ENCODE results near the gene HOXA4. TPM values are rescaled to one million over a fixed set of nuclear protein-coding genes. Genes with fewer than 3 reads are reported as not detected.

Gene HOXA4
- total RNA-seq, 1 experiment from 2014 or later: 4.8 TPM

DNA sequence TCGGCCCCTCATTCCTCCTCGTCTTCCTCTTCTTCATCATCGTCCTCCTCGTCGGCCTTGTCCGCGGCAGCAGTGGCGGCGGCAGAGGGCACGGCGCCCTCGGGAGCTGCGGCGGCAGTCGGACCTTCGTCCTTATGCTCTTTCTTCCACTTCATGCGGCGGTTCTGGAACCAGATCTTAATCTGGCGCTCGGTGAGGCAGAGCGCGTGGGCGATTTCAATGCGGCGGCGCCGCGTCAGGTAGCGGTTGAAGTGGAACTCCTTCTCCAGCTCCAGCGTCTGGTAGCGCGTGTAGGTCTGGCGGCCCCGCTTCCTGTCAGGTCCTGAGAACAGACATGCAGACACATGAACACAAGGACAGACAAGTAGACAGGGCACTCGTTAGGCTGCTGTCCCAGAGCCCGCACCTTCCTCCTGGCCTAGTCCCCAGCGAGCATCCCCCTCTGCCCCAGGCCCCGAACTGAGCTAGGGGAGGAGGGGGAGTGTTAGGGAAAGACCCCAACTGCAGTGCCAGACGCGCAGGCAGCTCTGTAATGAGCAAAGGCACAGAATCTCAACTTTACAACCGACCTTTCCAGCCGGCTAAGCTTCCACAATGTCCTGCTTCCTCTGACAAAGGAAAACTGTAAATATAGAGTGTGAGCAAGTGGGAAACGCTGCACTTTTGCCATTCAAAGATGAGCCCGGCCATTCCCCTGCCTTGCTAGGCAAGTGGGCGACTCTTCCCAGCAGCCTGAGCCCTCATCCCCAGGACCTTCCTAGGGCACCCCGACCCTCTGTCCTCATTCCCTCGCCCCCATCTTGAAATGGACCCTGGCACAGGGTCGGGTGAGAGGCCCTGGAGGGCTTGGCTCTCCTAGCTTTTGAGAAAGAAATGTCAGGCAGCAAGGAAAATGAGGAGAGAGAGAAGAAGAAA, 24.6 kb upstream of the HOXA4 start:
- Histone ChIP-seq H3K9me3 (no peaks in the 10 kb centered on the region), H3K4me3 (ENCODE audit: low read depth, low read length) (peak overlapping the region; percentile 49), H3K36me3 (ENCODE audit: control insufficient read depth, insufficient read depth, low read length) (no peaks in the 10 kb centered on the region; the same call in 1 of the 2 replicates), H3K4me1 (peaks cover 6% of the 10 kb centered on the region), H3K27me3 (replicated peaks; ENCODE audit: control insufficient read depth, insufficient read depth, low read length) (no peaks in the 10 kb centered on the region)
- peak in 1 of 2 experiments; percentile 27 for DNase-seq
- intact Hi-C loops (cut with micrococcal nuclease; ENCODE audit: unreplicated experiment): no loop called here
- peak overlapping the region; percentile 93 for H3K27ac Mint-ChIP-seq (ENCODE audit: unreplicated experiment)
- peaks cover 7% of the 10 kb centered on the region for H3K4me1 Mint-ChIP-seq (ENCODE audit: low read depth, unreplicated experiment)
- H3K36me3 Mint-ChIP-seq (ENCODE audit: insufficient read depth, unreplicated experiment): peaks cover 27% of the 10 kb centered on the region
- H3K4me3 Mint-ChIP-seq (ENCODE audit: unreplicated experiment): peak overlapping the region; percentile 93
- BruUV-seq (replicated peaks): no TSS peak
- no peaks in the 10 kb centered on the region for H3K9me3 Mint-ChIP-seq (ENCODE audit: unreplicated experiment)
- CTCF ChIA-PET: no interaction called here
- no peaks in the 10 kb centered on the region for H3K27me3 Mint-ChIP-seq (ENCODE audit: insufficient read depth, unreplicated experiment)
- TF ChIP-seq, protein P1, sequence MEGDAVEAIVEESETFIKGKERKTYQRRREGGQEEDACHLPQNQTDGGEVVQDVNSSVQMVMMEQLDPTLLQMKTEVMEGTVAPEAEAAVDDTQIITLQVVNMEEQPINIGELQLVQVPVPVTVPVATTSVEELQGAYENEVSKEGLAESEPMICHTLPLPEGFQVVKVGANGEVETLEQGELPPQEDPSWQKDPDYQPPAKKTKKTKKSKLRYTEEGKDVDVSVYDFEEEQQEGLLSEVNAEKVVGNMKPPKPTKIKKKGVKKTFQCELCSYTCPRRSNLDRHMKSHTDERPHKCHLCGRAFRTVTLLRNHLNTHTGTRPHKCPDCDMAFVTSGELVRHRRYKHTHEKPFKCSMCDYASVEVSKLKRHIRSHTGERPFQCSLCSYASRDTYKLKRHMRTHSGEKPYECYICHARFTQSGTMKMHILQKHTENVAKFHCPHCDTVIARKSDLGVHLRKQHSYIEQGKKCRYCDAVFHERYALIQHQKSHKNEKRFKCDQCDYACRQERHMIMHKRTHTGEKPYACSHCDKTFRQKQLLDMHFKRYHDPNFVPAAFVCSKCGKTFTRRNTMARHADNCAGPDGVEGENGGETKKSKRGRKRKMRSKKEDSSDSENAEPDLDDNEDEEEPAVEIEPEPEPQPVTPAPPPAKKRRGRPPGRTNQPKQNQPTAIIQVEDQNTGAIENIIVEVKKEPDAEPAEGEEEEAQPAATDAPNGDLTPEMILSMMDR (IDR thresholded peaks at IDR 0.05; ENCODE audit: insufficient read depth in 1 of 2, low read depth in 1 of 2, low read length in 1 of 2, severe bottlenecking in 1 of 2, unreplicated experiment in 1 of 2): no peak
- POLR2A ChIA-PET: no interaction called here

DNA sequence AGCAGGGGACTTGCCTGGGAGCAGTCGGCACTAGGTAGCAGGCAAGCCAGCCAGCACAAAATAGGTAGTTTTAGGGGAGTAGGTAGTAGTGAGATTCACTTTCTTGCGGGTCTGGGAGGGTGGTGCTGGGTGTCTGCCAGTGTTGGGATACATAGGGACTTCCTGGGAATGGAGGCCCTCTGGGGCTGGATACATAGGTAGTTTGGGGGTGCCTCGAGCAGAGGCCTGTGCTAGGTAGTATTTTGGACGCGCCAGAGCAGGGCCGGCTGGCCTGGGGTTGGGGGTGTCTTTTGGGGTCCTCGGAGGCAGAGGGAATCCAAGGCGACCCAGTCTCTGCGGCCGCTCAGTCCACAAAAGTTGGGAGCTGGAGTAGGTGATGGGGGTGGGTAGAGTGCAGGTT, 23.8 kb upstream of the HOXA4 start:
- TF ChIP-seq, protein P1 (IDR thresholded peaks at IDR 0.05; ENCODE audit: insufficient read depth in 1 of 2, low read depth in 1 of 2, low read length in 1 of 2, severe bottlenecking in 1 of 2, unreplicated experiment in 1 of 2): no peak
- Mint-ChIP-seq H3K9me3 (ENCODE audit: unreplicated experiment) (no peaks in the 10 kb centered on the region), H3K36me3 (ENCODE audit: insufficient read depth, unreplicated experiment) (peaks cover 27% of the 10 kb centered on the region), H3K4me3 (ENCODE audit: unreplicated experiment) (no peak overlapping the region), H3K27ac (ENCODE audit: unreplicated experiment) (no peak overlapping the region), H3K4me1 (ENCODE audit: low read depth, unreplicated experiment) (no peaks in the 10 kb centered on the region), H3K27me3 (ENCODE audit: insufficient read depth, unreplicated experiment) (no peaks in the 10 kb centered on the region)
- no peak for DNase-seq
- CTCF ChIA-PET: no interaction called here
- Histone ChIP-seq H3K9me3 (no peaks in the 10 kb centered on the region), H3K36me3 (ENCODE audit: control insufficient read depth, insufficient read depth, low read length) (no peaks in the 10 kb centered on the region; the same call in 1 of the 2 replicates), H3K4me3 (ENCODE audit: low read depth, low read length) (no peak overlapping the region), H3K27me3 (replicated peaks; ENCODE audit: control insufficient read depth, insufficient read depth, low read length) (no peaks in the 10 kb centered on the region), H3K4me1 (peaks cover 8% of the 10 kb centered on the region; the same call in 1 of the 2 replicates)
- intact Hi-C loops (cut with micrococcal nuclease; ENCODE audit: unreplicated experiment): no loop called here
- POLR2A ChIA-PET: no interaction called here
- TSS peak; percentile 61 for BruUV-seq (replicated peaks)

DNA sequence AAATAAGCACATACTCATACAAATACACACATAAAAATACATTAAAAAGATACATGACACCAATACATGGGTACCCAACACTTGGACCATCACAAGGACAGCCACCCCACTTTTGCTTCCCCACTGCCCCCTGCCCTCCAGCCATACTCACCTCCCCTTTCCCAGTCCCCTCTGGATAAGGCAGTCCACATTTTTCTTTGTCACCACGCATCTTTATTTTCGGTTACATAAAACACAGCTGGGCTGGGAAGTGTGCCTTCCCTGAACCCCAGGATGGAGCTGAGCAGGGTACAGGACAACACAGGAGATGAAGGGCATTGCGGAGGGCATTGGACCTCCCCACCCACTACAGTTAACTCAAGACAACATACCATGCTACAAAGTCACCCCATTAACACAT, 23.0 kb upstream of the HOXA4 start:
- ChIA-PET CTCF (no interaction called here), POLR2A (no interaction called here)
- Mint-ChIP-seq H3K4me1 (ENCODE audit: low read depth, unreplicated experiment) (no peaks in the 10 kb centered on the region), H3K4me3 (ENCODE audit: unreplicated experiment) (no peak overlapping the region), H3K36me3 (ENCODE audit: insufficient read depth, unreplicated experiment) (peaks cover 27% of the 10 kb centered on the region), H3K27ac (ENCODE audit: unreplicated experiment) (no peak overlapping the region), H3K27me3 (ENCODE audit: insufficient read depth, unreplicated experiment) (no peaks in the 10 kb centered on the region), H3K9me3 (ENCODE audit: unreplicated experiment) (no peaks in the 10 kb centered on the region)
- intact Hi-C loops (cut with micrococcal nuclease; ENCODE audit: unreplicated experiment): no loop called here
- no peaks in the 10 kb centered on the region for H3K27me3 ChIP-seq (replicated peaks; ENCODE audit: control insufficient read depth, insufficient read depth, low read length)
- TF ChIP-seq, protein P1 (IDR thresholded peaks at IDR 0.05; ENCODE audit: insufficient read depth in 1 of 2, low read depth in 1 of 2, low read length in 1 of 2, severe bottlenecking in 1 of 2, unreplicated experiment in 1 of 2): no peak
- H3K4me1 ChIP-seq: peaks cover 16% of the 10 kb centered on the region
- H3K36me3 ChIP-seq (ENCODE audit: control insufficient read depth, insufficient read depth, low read length): no peaks in the 10 kb centered on the region; the same call in 1 of the 2 replicates
- BruUV-seq (replicated peaks): no TSS peak
- no peak for DNase-seq
- H3K4me3 ChIP-seq (ENCODE audit: low read depth, low read length): no peak overlapping the region
- H3K9me3 ChIP-seq: no peaks in the 10 kb centered on the region

Data from Caco-2 (cell line).